ENCODE measurements around the gene RHOBTB1. TPM values are rescaled to one million over a fixed set of nuclear protein-coding genes. Genes with fewer than 3 reads are reported as not detected.

RHOBTB1 gene
- total RNA-seq, 1 experiment from 2014 or later, result 0.77 TPM

DNA sequence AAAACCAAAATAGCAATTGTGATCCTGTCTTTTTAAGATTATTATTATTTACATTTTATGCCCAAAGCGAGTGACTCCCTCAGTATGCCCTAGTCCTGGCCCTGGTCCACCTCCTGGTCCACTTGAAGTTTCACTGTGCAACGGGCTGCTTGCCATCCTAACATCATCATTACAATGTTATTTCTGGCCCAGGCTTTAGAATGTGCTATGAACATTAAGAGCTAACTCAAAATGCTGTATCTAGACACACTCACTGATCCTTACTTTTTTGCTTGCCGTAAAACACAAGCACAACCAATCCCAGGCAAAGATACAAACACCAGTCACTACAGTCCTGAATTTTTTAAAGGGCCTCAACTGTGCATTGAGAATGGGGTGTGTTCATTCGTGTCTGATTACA lies 38.4 kb downstream of the RHOBTB1 start:
- in situ Hi-C loops (cut with HindIII; ENCODE audit: low pct_unique_long_range_greater_than_20kb, low sequenced_read_pairs) (no loop called here), intact Hi-C loops (cut with micrococcal nuclease; ENCODE audit: unreplicated experiment) (no loop called here)
- ChIA-PET CTCF (no interaction called here), POLR2A (no interaction called here)
- H3K4me1 ChIP-seq (ENCODE audit: control insufficient read depth, insufficient read depth, low read length), result no peaks in the 10 kb centered on the region
- H3K27me3 ChIP-seq (ENCODE audit: control insufficient read depth, insufficient read depth, low read length), result no peaks in the 10 kb centered on the region
- no peak for ATAC-seq
- H3K36me3 ChIP-seq (ENCODE audit: control insufficient read depth, insufficient read depth, low read length), result no peaks in the 10 kb centered on the region
- no peak overlapping the region for H3K4me3 ChIP-seq (ENCODE audit: low read depth in 2 of 2, low read length in 2 of 2)
- TF ChIP-seq, protein P1, sequence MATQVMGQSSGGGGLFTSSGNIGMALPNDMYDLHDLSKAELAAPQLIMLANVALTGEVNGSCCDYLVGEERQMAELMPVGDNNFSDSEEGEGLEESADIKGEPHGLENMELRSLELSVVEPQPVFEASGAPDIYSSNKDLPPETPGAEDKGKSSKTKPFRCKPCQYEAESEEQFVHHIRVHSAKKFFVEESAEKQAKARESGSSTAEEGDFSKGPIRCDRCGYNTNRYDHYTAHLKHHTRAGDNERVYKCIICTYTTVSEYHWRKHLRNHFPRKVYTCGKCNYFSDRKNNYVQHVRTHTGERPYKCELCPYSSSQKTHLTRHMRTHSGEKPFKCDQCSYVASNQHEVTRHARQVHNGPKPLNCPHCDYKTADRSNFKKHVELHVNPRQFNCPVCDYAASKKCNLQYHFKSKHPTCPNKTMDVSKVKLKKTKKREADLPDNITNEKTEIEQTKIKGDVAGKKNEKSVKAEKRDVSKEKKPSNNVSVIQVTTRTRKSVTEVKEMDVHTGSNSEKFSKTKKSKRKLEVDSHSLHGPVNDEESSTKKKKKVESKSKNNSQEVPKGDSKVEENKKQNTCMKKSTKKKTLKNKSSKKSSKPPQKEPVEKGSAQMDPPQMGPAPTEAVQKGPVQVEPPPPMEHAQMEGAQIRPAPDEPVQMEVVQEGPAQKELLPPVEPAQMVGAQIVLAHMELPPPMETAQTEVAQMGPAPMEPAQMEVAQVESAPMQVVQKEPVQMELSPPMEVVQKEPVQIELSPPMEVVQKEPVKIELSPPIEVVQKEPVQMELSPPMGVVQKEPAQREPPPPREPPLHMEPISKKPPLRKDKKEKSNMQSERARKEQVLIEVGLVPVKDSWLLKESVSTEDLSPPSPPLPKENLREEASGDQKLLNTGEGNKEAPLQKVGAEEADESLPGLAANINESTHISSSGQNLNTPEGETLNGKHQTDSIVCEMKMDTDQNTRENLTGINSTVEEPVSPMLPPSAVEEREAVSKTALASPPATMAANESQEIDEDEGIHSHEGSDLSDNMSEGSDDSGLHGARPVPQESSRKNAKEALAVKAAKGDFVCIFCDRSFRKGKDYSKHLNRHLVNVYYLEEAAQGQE (IDR thresholded peaks at IDR 0.05; ENCODE audit: insufficient read depth in 1 of 2, low read depth in 2 of 2, low read length in 1 of 2), result no peak
- TF ChIP-seq TCF7L2 (IDR thresholded peaks at IDR 0.05; ENCODE audit: low read depth, low read length) (no peak), POLR2AphosphoS5 (IDR thresholded peaks at IDR 0.05; ENCODE audit: low read depth, low read length) (no peak), CTCF (IDR thresholded peaks at IDR 0.05) (no peak), SIN3A (IDR thresholded peaks at IDR 0.05; ENCODE audit: borderline replicate concordance, insufficient read depth, low read depth, low read length) (no peak)
- no peak overlapping the region for H3K27ac ChIP-seq (ENCODE audit: low read length)
- DNase-seq (ENCODE audit: low read depth, low spot score), result no peak
- no TSS peak for BruUV-seq (replicated peaks)
- no peaks in the 10 kb centered on the region for H3K9me3 ChIP-seq (ENCODE audit: control insufficient read depth, insufficient read depth, low read depth, low read length)

GRCh38 chr10:60903096-60903495 lies 40.9 kb downstream of the RHOBTB1 start:
- Histone ChIP-seq H3K4me1 (ENCODE audit: control insufficient read depth, insufficient read depth, low read length) (no peaks in the 10 kb centered on the region), H3K27ac (ENCODE audit: low read length) (no peak overlapping the region), H3K36me3 (ENCODE audit: control insufficient read depth, insufficient read depth, low read length) (no peaks in the 10 kb centered on the region), H3K27me3 (ENCODE audit: control insufficient read depth, insufficient read depth, low read length) (no peaks in the 10 kb centered on the region), H3K4me3 (ENCODE audit: low read depth in 2 of 2, low read length in 2 of 2) (no peak overlapping the region), H3K9me3 (ENCODE audit: control insufficient read depth, insufficient read depth, low read depth, low read length) (no peaks in the 10 kb centered on the region)
- no TSS peak for BruUV-seq (replicated peaks)
- TF ChIP-seq, protein P1 (IDR thresholded peaks at IDR 0.05; ENCODE audit: insufficient read depth in 1 of 2, low read depth in 2 of 2, low read length in 1 of 2), result no peak
- TF ChIP-seq SIN3A (IDR thresholded peaks at IDR 0.05; ENCODE audit: borderline replicate concordance, insufficient read depth, low read depth, low read length), result no peak
- TF ChIP-seq POLR2AphosphoS5 (IDR thresholded peaks at IDR 0.05; ENCODE audit: low read depth, low read length), result no peak
- TF ChIP-seq TCF7L2 (IDR thresholded peaks at IDR 0.05; ENCODE audit: low read depth, low read length), result no peak
- no peak for TF ChIP-seq CTCF (IDR thresholded peaks at IDR 0.05)
- DNase-seq (ENCODE audit: low read depth, low spot score), result no peak
- CTCF ChIA-PET, result no interaction called here
- intact Hi-C loops (cut with micrococcal nuclease; ENCODE audit: unreplicated experiment) (no loop called here), in situ Hi-C loops (cut with HindIII; ENCODE audit: low pct_unique_long_range_greater_than_20kb, low sequenced_read_pairs) (no loop called here)
- POLR2A ChIA-PET, result interaction anchor here (0.7 kb wide), 1 partner anchor 34 kb away, joined by 3 read pairs; no protein-coding TSS in a partner anchor
- ATAC-seq, result no peak

All from Panc1 (cell line).